Upper lobe of left lung (tissue), 6 donors: Measurements from ENCODE around the gene UGT1A9. TPM values are rescaled to one million over a fixed set of nuclear protein-coding genes. Genes with fewer than 3 reads are reported as not detected.

Experiments used
- ATAC-seq, 2 donors: fragments of 200-7000 bp; cut with Tn5 transposase; one replicate each; pipeline ENCODE4 v1.9.1; 2022; ENCODE audit warnings: mild to moderate bottlenecking in 2 of 2, moderate library complexity in 2 of 2; ENCODE audit not compliant: low FRiP score in 2 of 2
- DNase-seq, 2 donors: peaks; one replicate each; pipeline ENCODE4 v3.0.0-alpha.2; 2019 to 2020
- H3K27ac ChIP-seq, 4 donors: fragments of 200-600 bp; sonication (generic); one replicate each; pipeline ENCODE4 v1.5.1; 2016 to 2019
- H3K27me3 ChIP-seq, 4 donors: fragments of 200-600 bp; sonication (generic); one replicate each; pipeline ENCODE4 v1.5.1; 2017 to 2019
- H3K36me3 ChIP-seq, 4 donors: fragments of 200-600 bp; sonication (generic); one replicate each; pipeline ENCODE4 v1.5.1; 2016 to 2019
- H3K4me1 ChIP-seq, 4 donors: fragments of 200-600 bp; sonication (generic); one replicate each; pipeline ENCODE4 v1.5.1; 2018 to 2019
- H3K4me3 ChIP-seq, 4 donors: fragments of 200-600 bp; sonication (generic); one replicate each; pipeline ENCODE4 v1.5.1; 2017 to 2019; ENCODE audit warnings: mild to moderate bottlenecking in 2 of 4, moderate library complexity in 1 of 4
- H3K9me3 ChIP-seq, 4 donors: fragments of 200-600 bp; sonication (generic); one replicate each; pipeline ENCODE4 v1.5.1; 2018 to 2019
- EP300 ChIP-seq, 4 donors: sonication (generic); formaldehyde crosslinking; IDR thresholded peaks; one replicate each; pipeline ENCODE4 v1.5.1; 2017; ENCODE audit warnings: antibody characterized with exemption in 4 of 4, control low read depth in 2 of 4
- POLR2A ChIP-seq, 4 donors: fragments of 450-650 bp; IDR thresholded peaks; one replicate each; pipeline ENCODE4 v1.5.1; 2016 to 2017; ENCODE audit warnings: antibody characterized with exemption in 4 of 4, mild to moderate bottlenecking in 2 of 4
- POLR2AphosphoS5 ChIP-seq, 2 donors: sonication (generic); formaldehyde crosslinking; IDR thresholded peaks; one replicate each; pipeline ENCODE4 v1.5.1; 2017; ENCODE audit warnings: antibody characterized with exemption in 2 of 2
- WGBS, 2 donors: methylation state at CpG; one replicate each; pipeline ENCODE4 v1.1.5; 2017 to 2018; 5-methylcytosine and 5-hydroxymethylcytosine counted together
- total RNA-seq, 6 donors: library from RNA; depleted of rRNA in 4 of 6; stranded (reverse); fragments of >200 nt in 4 of 6; gene quantifications; one replicate each; pipeline versions ENCODE4 v1.1.0 to v1.2.1, GENCODE V29; 2016 to 2021
- TF ChIP-seq, protein P1 (sequence below), 6 experiments: fragments of 450-650 bp in 4 of 6; fragments of 200-600 bp in 2 of 6; sonication (generic) in 2 of 6; IDR thresholded peaks; one replicate each; pipeline ENCODE4 v1.5.1; 2016 to 2019; ENCODE audit warnings: antibody characterized with exemption in 6 of 6
- donor health status: DM: no; HTN: no; CAD: no; lungs with moderate emphysema.
- donor health status: DM: no; HTN: yes; CAD: no; lungs with severe emphysema.

UGT1A9 gene
- total RNA-seq, 6 donors from 2014 or later = not detected

DNA sequence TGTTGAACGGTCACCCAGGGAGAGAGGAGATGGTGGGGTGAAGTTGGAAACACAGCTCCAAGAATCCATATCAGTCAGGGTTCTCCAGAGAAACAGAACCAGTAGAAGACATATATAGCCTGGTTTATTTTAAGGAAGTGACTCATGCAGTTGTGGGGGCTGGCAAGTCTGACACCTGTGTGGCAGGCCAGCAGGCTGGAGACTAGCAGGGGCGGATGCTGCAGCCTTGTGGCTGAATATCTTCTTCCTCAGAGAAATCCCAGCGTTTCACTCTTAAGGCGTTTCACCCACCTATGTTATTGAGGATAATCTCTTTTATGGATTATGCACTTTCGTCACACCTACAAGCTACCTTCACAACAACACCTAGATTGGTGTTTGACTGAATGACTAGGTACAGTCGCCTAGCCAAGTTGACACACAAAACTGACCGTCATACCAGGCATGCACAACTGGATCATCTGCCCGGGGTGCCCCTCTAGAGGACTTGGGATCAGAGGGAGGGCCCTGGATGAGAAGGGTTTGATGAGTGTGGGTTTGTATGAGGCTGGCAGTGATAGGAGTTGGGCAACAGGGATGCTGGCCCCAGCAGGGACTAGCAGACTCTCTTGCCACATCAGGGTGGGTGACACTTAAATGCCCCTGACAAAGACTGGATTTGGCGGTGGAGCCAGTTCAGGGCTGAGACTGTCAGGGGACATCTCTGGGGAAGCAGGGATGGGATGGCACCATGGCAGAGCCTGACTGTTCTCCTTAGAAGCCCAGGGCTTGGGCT lies 129.8 kb downstream of the UGT1A9 start:
- H3K27ac ChIP-seq = no peak overlapping the region
- H3K9me3 ChIP-seq = no peaks in the 10 kb centered on the region
- ATAC-seq (no peak), DNase-seq (no peak)
- WGBS, 2 donors = 76 to 79% methylated on average over 9 of the region's 9 CpGs
- H3K4me3 ChIP-seq = no peak overlapping the region
- no peaks in the 10 kb centered on the region for H3K4me1 ChIP-seq
- H3K27me3 ChIP-seq = no peaks in the 10 kb centered on the region
- no peak for TF ChIP-seq EP300 (IDR thresholded peaks at IDR 0.05)
- TF ChIP-seq, protein P1, sequence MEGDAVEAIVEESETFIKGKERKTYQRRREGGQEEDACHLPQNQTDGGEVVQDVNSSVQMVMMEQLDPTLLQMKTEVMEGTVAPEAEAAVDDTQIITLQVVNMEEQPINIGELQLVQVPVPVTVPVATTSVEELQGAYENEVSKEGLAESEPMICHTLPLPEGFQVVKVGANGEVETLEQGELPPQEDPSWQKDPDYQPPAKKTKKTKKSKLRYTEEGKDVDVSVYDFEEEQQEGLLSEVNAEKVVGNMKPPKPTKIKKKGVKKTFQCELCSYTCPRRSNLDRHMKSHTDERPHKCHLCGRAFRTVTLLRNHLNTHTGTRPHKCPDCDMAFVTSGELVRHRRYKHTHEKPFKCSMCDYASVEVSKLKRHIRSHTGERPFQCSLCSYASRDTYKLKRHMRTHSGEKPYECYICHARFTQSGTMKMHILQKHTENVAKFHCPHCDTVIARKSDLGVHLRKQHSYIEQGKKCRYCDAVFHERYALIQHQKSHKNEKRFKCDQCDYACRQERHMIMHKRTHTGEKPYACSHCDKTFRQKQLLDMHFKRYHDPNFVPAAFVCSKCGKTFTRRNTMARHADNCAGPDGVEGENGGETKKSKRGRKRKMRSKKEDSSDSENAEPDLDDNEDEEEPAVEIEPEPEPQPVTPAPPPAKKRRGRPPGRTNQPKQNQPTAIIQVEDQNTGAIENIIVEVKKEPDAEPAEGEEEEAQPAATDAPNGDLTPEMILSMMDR (IDR thresholded peaks at IDR 0.05) = no peak
- no peak for TF ChIP-seq POLR2AphosphoS5 (IDR thresholded peaks at IDR 0.05)
- no peak for TF ChIP-seq POLR2A (IDR thresholded peaks at IDR 0.05)
- H3K36me3 ChIP-seq = no peaks in the 10 kb centered on the region

DNA sequence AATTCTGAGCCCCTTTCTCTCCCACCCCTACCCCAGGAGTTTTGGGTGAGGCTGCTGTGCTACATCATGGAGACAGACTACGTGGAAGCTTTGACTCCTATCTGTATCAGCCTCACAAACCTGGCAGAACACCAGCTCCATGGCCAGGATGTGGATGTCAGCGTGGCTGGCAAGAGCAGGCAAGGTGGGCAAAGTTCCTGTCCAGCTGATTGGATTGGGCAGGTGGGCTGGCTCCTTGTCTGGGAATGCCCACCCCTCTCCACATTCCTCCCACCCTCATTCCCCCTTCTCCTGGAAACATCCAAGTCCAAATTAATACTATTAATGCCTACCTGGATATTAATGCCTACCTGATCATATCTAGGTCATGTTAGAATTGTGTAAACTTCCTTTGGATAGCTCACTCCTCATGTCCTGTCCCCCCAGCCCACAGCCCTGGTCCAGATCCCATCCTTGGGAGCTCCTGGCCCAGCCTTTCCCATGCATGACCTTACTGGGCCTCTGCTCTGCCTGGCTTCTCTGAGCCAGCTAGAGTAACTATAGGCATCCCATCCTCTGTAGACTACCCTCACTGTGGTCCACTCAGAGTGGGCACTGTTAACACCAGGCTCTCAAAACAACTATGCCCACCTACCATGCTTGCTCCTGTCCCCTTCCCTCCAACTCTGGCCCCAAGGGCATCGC lies 130.6 kb downstream of the UGT1A9 start:
- WGBS, 2 donors = 61 to 81% methylated on average over 3 of the region's 3 CpGs
- H3K4me1 ChIP-seq = no peaks in the 10 kb centered on the region
- DNase-seq = no peak
- ATAC-seq = no peak
- TF ChIP-seq POLR2A (IDR thresholded peaks at IDR 0.05) (no peak), POLR2AphosphoS5 (IDR thresholded peaks at IDR 0.05) (no peak)
- TF ChIP-seq, protein P1 (IDR thresholded peaks at IDR 0.05) = no peak
- no peaks in the 10 kb centered on the region for H3K9me3 ChIP-seq
- no peak overlapping the region for H3K27ac ChIP-seq
- no peak overlapping the region for H3K4me3 ChIP-seq
- H3K27me3 ChIP-seq = no peaks in the 10 kb centered on the region
- no peaks in the 10 kb centered on the region for H3K36me3 ChIP-seq

DNA sequence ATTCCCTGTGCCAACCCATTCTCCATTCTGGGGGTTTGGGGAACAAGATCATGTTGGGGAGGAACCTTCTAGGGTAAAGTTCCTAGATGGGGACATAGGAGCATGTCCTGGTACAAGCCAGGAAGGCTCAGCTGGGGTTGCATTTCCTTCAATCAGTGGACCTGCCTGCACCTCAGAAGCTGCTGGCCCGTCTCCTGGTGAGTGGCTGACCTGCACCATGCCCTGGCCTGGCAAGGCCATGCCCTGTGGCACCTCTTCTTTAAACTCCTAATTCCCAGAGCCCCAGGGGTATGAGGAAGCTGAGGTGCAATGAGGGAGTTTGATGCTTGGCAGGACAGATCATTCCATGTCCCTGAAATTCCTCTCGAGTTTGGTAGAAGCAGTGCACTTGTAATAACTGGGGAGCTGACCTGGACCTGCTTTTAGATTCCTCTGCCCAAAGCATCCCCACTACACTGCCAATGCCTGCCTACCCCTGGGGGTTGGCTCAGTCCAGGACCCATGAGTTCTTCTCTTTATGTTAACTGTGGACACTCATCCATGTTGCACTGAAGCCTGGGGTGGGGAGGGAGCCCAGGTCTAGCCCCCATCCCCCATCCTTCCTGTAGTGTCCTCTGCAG lies 131.7 kb downstream of the UGT1A9 start:
- Histone ChIP-seq H3K4me3 (no peak overlapping the region), H3K27ac (no peak overlapping the region), H3K4me1 (no peaks in the 10 kb centered on the region), H3K27me3 (no peaks in the 10 kb centered on the region), H3K9me3 (no peaks in the 10 kb centered on the region), H3K36me3 (no peaks in the 10 kb centered on the region)
- no peak for DNase-seq
- 58 to 80% methylated on average over 1 to 2 of the region's 2 CpGs for WGBS, 2 donors
- no peak for ATAC-seq
- TF ChIP-seq, protein P1 (IDR thresholded peaks at IDR 0.05) = no peak
- no peak for TF ChIP-seq EP300 (IDR thresholded peaks at IDR 0.05)
- TF ChIP-seq POLR2AphosphoS5 (IDR thresholded peaks at IDR 0.05) = no peak
- TF ChIP-seq POLR2A (IDR thresholded peaks at IDR 0.05) = no peak

DNA sequence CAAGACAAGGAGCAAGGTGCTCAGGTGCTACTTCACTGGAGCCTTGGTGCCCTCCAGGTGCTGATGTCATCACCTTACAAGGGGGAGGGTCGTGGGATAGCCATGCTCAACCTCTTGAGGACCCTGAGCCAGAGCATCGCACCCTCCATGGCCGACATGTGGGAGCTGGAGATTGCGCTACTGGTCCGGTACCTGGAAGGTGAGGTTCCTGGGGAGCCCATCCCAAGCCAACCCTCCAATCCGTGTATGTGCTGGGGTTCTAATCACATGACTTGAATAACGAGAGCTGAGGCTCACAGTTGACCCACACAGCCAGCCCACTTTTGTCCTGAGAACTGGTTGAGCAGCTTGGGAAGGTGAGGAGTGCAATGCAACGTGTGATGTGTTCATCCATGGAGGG lies 132.3 kb downstream of the UGT1A9 start:
- DNase-seq (peak in 1 of 2 donors; percentile 15), ATAC-seq (no peak)
- Histone ChIP-seq H3K27me3 (no peaks in the 10 kb centered on the region), H3K36me3 (no peaks in the 10 kb centered on the region), H3K27ac (no peak overlapping the region), H3K4me3 (no peak overlapping the region), H3K4me1 (no peaks in the 10 kb centered on the region), H3K9me3 (no peaks in the 10 kb centered on the region)
- WGBS, 2 donors = 67 to 80% methylated on average over 1 to 8 of the region's 8 CpGs
- no peak for TF ChIP-seq POLR2AphosphoS5 (IDR thresholded peaks at IDR 0.05)
- TF ChIP-seq EP300 (IDR thresholded peaks at IDR 0.05) = no peak
- no peak for TF ChIP-seq POLR2A (IDR thresholded peaks at IDR 0.05)
- TF ChIP-seq, protein P1 (IDR thresholded peaks at IDR 0.05) = no peak
